ENCODE results near the gene DIAPH2. TPM values are rescaled to one million over a fixed set of nuclear protein-coding genes. Genes with fewer than 3 reads are reported as not detected.

The DIAPH2 gene
- total RNA-seq, 1 experiment from 2014 or later, result 10.9 TPM

DNA sequence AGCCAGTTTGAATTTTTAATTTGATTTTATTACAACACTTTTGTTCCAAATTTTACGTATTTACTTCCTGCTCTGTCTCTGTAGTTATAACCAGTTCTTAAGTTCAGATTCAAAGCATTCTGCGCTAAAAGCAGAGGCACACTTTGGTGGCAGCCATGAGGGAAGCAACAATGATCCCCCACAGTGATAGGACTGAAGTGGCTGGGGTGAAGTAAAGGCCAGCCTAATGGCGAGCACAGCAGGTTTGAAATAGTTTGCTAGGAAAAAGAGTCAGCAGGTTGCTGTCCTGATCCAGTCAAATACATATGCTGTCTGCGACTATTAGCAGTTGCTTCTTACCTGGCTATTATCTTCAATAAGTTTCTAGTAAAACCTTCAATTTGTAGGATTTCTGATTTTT is 375.4 kb downstream of the DIAPH2 start (continued):
- TF ChIP-seq, protein P1, sequence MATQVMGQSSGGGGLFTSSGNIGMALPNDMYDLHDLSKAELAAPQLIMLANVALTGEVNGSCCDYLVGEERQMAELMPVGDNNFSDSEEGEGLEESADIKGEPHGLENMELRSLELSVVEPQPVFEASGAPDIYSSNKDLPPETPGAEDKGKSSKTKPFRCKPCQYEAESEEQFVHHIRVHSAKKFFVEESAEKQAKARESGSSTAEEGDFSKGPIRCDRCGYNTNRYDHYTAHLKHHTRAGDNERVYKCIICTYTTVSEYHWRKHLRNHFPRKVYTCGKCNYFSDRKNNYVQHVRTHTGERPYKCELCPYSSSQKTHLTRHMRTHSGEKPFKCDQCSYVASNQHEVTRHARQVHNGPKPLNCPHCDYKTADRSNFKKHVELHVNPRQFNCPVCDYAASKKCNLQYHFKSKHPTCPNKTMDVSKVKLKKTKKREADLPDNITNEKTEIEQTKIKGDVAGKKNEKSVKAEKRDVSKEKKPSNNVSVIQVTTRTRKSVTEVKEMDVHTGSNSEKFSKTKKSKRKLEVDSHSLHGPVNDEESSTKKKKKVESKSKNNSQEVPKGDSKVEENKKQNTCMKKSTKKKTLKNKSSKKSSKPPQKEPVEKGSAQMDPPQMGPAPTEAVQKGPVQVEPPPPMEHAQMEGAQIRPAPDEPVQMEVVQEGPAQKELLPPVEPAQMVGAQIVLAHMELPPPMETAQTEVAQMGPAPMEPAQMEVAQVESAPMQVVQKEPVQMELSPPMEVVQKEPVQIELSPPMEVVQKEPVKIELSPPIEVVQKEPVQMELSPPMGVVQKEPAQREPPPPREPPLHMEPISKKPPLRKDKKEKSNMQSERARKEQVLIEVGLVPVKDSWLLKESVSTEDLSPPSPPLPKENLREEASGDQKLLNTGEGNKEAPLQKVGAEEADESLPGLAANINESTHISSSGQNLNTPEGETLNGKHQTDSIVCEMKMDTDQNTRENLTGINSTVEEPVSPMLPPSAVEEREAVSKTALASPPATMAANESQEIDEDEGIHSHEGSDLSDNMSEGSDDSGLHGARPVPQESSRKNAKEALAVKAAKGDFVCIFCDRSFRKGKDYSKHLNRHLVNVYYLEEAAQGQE (IDR thresholded peaks at IDR 0.05; ENCODE audit: low read depth), result no peak
- no peak for TF ChIP-seq POLR2AphosphoS5 (IDR thresholded peaks at IDR 0.05; ENCODE audit: low read depth, low read length)
- no peak for TF ChIP-seq ATF3 (IDR thresholded peaks at IDR 0.05)
- no peak for TF ChIP-seq CBX3 (IDR thresholded peaks at IDR 0.05; ENCODE audit: low read depth)

- ATAC-seq, result no peak
These were observed 380.4 kb downstream of the DIAPH2 start for GRCh38 chrX:97065066-97065465.

More at GRCh38 chrX:97065066-97065465, 380.4 kb downstream of the DIAPH2 start:
- Histone ChIP-seq H2AFZ (ENCODE audit: low read depth, low read length, poor library complexity, severe bottlenecking) (no peak overlapping the region), H3K36me3 (ENCODE audit: control insufficient read depth in 1 of 2, insufficient read depth in 2 of 2, low read length in 2 of 2) (no peaks in the 10 kb centered on the region), H3K4me1 (ENCODE audit: control insufficient read depth in 1 of 2, insufficient read depth in 2 of 2, low read length in 2 of 2) (no peaks in the 10 kb centered on the region), H3K9ac (ENCODE audit: low read length) (no peak overlapping the region), H3K9me3 (ENCODE audit: control insufficient read depth in 1 of 2, insufficient read depth in 1 of 2, low read depth in 1 of 2, low read length in 2 of 2) (no peaks in the 10 kb centered on the region), H3K27ac (ENCODE audit: low read depth, low read length) (no peak overlapping the region), H4K20me1 (ENCODE audit: insufficient read depth) (no peaks in the 10 kb centered on the region), H3K79me2 (ENCODE audit: insufficient read depth, low read length) (no peaks in the 10 kb centered on the region), H3K9me2 (ENCODE audit: insufficient read depth) (no peaks in the 10 kb centered on the region), H3K4me3 (replicated peaks in 1 of 2; ENCODE audit: low read depth in 1 of 2, low read length in 2 of 2) (no peak overlapping the region), H3K4me2 (ENCODE audit: low read length) (no peak overlapping the region), H3K27me3 (ENCODE audit: insufficient read depth, low read length) (no peaks in the 10 kb centered on the region)
- CTCF ChIA-PET, result no interaction called here
- intact Hi-C loops (cut with micrococcal nuclease), result no loop called here
- POLR2A ChIA-PET, result no interaction called here
- DNase-seq (ENCODE audit: low read depth, low spot score), result no peak
- RAD21 ChIA-PET (ENCODE audit: low non-redundant PET in 1 of 2, low total read pairs in 2 of 2, uncharacterized antibody in 2 of 2, unreplicated experiment in 2 of 2), result no interaction called here
- no TSS peak for BruUV-seq (replicated peaks)
- no peak for TF ChIP-seq ELF1 (IDR thresholded peaks at IDR 0.05; ENCODE audit: borderline replicate concordance, low read depth)
- no peak for TF ChIP-seq POLR2AphosphoS5 (IDR thresholded peaks at IDR 0.05; ENCODE audit: low read depth, low read length)
- TF ChIP-seq, protein P1 (IDR thresholded peaks at IDR 0.05; ENCODE audit: low read depth), result no peak

Data from HCT116 (cell line).